ENCODE results near the gene DNASE1L3. TPM values are rescaled to one million over a fixed set of nuclear protein-coding genes. Genes with fewer than 3 reads are reported as not detected.

The DNASE1L3 gene
- total and polyA plus RNA-seq, 10 donors, result 52.1 to 245 (median 130) TPM

DNA sequence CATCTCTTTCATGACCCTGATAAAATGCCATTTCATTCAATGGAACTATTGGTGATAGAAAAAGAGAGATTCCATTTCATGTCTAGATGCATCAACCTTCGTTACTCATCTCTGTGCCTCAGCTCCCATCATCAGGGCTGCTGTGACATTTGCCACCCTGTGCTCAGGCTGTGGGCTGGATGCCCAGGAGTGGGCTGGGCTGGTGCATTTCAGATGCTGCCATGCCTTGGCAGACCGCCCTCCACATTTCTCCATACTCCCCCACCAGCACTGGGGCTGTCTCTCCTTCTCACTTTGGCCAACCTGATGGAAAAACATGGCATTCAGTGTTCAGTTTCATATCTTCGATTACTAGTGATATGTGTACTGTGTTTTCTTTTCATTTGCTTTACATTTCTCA, 59.1 kb downstream of the DNASE1L3 start:
- no peak for DNase-seq
- H3K4me3 ChIP-seq, result no peak overlapping the region
- intact Hi-C loops (cut with DNase I; ENCODE audit: low total_unique reads), result no loop called here
- H3K4me1 ChIP-seq, result no peaks in the 10 kb centered on the region
- peaks cover 0 to 100% (median 87%) of the 10 kb centered on the region in 6 donors for H3K36me3 ChIP-seq
- no peak overlapping the region for H3K27ac ChIP-seq
- 92 to 98% (median 96%) methylated on average over 3 of the region's 3 CpGs for WGBS, 5 donors
- H3K27me3 ChIP-seq (replicated peaks in 1 of 7), result no peaks in the 10 kb centered on the region
- H3K9me3 ChIP-seq, result no peaks in the 10 kb centered on the region
- TF ChIP-seq, protein P1, sequence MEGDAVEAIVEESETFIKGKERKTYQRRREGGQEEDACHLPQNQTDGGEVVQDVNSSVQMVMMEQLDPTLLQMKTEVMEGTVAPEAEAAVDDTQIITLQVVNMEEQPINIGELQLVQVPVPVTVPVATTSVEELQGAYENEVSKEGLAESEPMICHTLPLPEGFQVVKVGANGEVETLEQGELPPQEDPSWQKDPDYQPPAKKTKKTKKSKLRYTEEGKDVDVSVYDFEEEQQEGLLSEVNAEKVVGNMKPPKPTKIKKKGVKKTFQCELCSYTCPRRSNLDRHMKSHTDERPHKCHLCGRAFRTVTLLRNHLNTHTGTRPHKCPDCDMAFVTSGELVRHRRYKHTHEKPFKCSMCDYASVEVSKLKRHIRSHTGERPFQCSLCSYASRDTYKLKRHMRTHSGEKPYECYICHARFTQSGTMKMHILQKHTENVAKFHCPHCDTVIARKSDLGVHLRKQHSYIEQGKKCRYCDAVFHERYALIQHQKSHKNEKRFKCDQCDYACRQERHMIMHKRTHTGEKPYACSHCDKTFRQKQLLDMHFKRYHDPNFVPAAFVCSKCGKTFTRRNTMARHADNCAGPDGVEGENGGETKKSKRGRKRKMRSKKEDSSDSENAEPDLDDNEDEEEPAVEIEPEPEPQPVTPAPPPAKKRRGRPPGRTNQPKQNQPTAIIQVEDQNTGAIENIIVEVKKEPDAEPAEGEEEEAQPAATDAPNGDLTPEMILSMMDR (IDR thresholded peaks at IDR 0.05 in 8 of 11, conservative IDR thresholded peaks at IDR 0.05 in 3 of 11), result no peak
- TF ChIP-seq POLR2A (IDR thresholded peaks at IDR 0.05) (no peak), POLR2AphosphoS5 (IDR thresholded peaks at IDR 0.05) (no peak)

DNA sequence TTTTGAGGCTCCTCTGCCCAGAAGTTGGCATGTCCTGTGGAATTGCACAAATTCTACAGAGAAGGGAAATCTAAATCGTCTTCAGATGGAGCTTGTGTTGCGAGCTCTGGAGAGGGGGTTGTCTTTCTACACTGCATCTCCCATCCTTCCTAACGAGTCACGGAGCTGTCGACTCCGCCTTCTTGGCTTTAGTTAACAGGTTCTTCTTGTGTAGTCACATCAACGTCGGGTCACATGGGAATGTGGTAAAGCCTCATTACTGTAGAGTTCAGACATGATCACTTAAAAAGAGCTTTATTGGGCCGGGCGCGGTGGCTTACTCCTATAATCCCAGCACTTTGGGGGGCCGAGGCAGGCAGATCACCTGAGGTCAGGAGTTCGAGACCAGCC, 60.0 kb downstream of the DNASE1L3 start:
- Histone ChIP-seq H3K4me3 (no peak overlapping the region), H3K4me1 (no peaks in the 10 kb centered on the region), H3K27me3 (replicated peaks in 1 of 7) (no peaks in the 10 kb centered on the region), H3K27ac (no peak overlapping the region), H3K36me3 (peaks cover 0 to 100% (median 88%) of the 10 kb centered on the region in 6 donors), H3K9me3 (no peaks in the 10 kb centered on the region)
- intact Hi-C loops (cut with DNase I; ENCODE audit: low total_unique reads), result no loop called here
- DNase-seq, result no peak
- no peak for TF ChIP-seq POLR2A (IDR thresholded peaks at IDR 0.05)
- no peak for TF ChIP-seq POLR2AphosphoS5 (IDR thresholded peaks at IDR 0.05)
- TF ChIP-seq, protein P1 (IDR thresholded peaks at IDR 0.05 in 8 of 11, conservative IDR thresholded peaks at IDR 0.05 in 3 of 11), result no peak
- WGBS, 5 donors, result 87 to 97% (median 93%) methylated on average over 13 of the region's 13 CpGs

DNA sequence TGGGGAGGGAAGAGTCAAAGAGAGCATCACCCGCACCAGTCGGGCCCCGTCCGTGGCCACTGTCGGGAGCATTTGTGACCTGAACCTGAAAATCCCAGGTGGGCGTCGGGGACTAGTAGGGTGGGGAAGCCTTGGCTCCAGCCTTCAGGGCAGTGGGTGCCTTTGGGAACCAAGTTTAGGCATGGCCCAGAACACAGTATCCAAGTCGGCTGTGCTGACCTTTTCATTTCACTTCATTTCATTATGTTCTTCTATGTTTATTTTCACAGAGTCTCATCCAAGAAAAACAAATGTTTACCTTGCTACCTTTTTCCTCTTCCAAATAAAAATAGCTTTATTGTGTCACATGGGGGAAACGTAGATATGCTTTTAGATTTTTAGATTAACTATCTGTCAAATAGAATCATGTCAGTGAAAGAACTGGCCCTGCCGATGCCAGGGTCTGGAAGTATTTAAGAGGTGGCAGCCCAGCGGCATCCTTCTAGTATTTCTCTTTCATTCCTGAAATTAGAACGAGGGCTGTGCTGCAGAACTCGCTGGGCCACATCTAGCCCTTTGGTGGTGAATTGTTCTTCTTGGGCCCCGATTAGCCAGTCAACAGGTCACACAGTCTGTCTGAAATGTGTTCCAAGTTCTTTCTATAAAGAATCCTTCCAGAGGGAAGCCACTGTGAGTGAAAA, 60.5 kb downstream of the DNASE1L3 start:
- Histone ChIP-seq H3K4me1 (no peaks in the 10 kb centered on the region), H3K9me3 (no peaks in the 10 kb centered on the region), H3K27me3 (replicated peaks in 1 of 7) (no peaks in the 10 kb centered on the region), H3K36me3 (peaks cover 0 to 100% (median 88%) of the 10 kb centered on the region in 6 donors), H3K4me3 (no peak overlapping the region), H3K27ac (no peak overlapping the region)
- intact Hi-C loops (cut with DNase I; ENCODE audit: low total_unique reads), result no loop called here
- WGBS, 5 donors, result 92 to 95% (median 94%) methylated on average over 14 of the region's 14 CpGs
- DNase-seq, result no peak
- TF ChIP-seq POLR2AphosphoS5 (IDR thresholded peaks at IDR 0.05), result no peak
- TF ChIP-seq, protein P1 (IDR thresholded peaks at IDR 0.05 in 8 of 11, conservative IDR thresholded peaks at IDR 0.05 in 3 of 11), result no peak
- TF ChIP-seq POLR2A (IDR thresholded peaks at IDR 0.05), result no peak

DNA sequence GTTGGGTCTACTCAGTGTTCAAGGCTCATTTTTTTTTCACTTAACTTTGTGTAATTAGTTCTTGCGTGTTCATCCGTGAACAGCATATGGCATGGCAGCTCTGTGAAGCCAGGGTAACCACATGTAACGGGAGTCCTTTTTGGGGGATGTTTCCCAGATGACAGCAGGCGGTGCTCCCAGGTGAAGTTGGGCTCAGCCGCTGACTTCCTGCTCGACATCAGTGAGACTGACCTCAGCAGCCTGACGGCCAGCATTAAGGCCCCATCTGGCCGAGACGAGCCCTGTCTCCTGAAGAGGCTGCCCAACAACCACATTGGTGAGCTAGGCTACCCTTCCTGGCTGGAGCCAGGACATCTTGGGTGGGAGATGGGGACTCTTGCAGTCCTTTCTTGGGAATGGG, 62.7 kb downstream of the DNASE1L3 start:
- Histone ChIP-seq H3K27ac (no peak overlapping the region), H3K27me3 (replicated peaks in 1 of 7) (no peaks in the 10 kb centered on the region), H3K4me1 (peaks cover 0 to 8% (median 0%) of the 10 kb centered on the region in 6 donors), H3K36me3 (peaks cover 0 to 97% (median 71%) of the 10 kb centered on the region in 6 donors), H3K9me3 (no peaks in the 10 kb centered on the region), H3K4me3 (no peak overlapping the region)
- intact Hi-C loops (cut with DNase I; ENCODE audit: low total_unique reads), result no loop called here
- DNase-seq, result no peak
- WGBS, 5 donors, result 92 to 98% (median 96%) methylated on average over 6 to 9 of the region's 9 CpGs
- TF ChIP-seq, protein P1 (IDR thresholded peaks at IDR 0.05 in 8 of 11, conservative IDR thresholded peaks at IDR 0.05 in 3 of 11), result no peak
- TF ChIP-seq POLR2AphosphoS5 (IDR thresholded peaks at IDR 0.05), result no peak
- TF ChIP-seq POLR2A (IDR thresholded peaks at IDR 0.05), result no peak

All from spleen (tissue), 11 donors.